Body of pancreas (tissue), 4 donors: ENCODE measurements around the gene COP1. TPM values are rescaled to one million over a fixed set of nuclear protein-coding genes. Genes with fewer than 3 reads are reported as not detected.
"Not testable (repeated sequence)": the region's sequence is repeated elsewhere in the genome, so short reads cannot be mapped to it uniquely, and the experiment has no call there.

Source experiments
- ATAC-seq: fragments of 150-250 bp; one replicate; pipeline ENCODE4 v1.9.1; 2016
- DNase-seq, 4 donors: peaks; one replicate each; pipeline ENCODE4 v3.0.0-alpha.2; 2019
- H3K27ac ChIP-seq, 4 donors: fragments of 200-600 bp; sonication (generic); 1 replicate in 3 of 4; 2 replicates in 1 of 4; pipeline versions ENCODE4 v1.5.1 to v1.6.1; 2016 to 2019; ENCODE audit warnings: mild to moderate bottlenecking in 1 of 4, mixed read lengths in 1 of 4, moderate library complexity in 1 of 4
- H3K27me3 ChIP-seq, 2 donors: fragments of 200-600 bp; sonication (generic); one replicate each; pipeline ENCODE4 v1.6.0; 2016; ENCODE audit warnings: mild to moderate bottlenecking in 1 of 2
- H3K36me3 ChIP-seq, 2 donors: fragments of 200-600 bp; sonication (generic); replicated peaks in 1 of 2; 2 replicates each; pipeline ENCODE4 v1.5.1; 2016; ENCODE audit warnings: low read depth in 2 of 2; ENCODE audit not compliant: insufficient read depth in 1 of 2
- H3K4me1 ChIP-seq: fragments of 200-600 bp; sonication (generic); one replicate; pipeline ENCODE4 v1.6.0; 2016
- H3K4me3 ChIP-seq, 2 donors: fragments of 200-600 bp; sonication (generic); 1 replicate in 1 of 2; 2 replicates in 1 of 2; pipeline ENCODE4 v1.5.1; 2016 to 2019
- H3K9me3 ChIP-seq, 3 donors: fragments of 200-600 bp; sonication (generic); 1 replicate in 2 of 3; 2 replicates in 1 of 3; pipeline ENCODE4 v1.5.1; 2016
- POLR2A ChIP-seq, 3 donors: fragments of 450-650 bp; IDR thresholded peaks; one replicate each; pipeline ENCODE4 v1.6.1; 2016; ENCODE audit warnings: antibody characterized with exemption in 3 of 3, mild to moderate bottlenecking in 2 of 3
- WGBS, 2 donors: methylation state at CpG; one replicate each; pipeline ENCODE4 v1.1.5; 2017; 5-methylcytosine and 5-hydroxymethylcytosine counted together
- intact Hi-C: fragments of 100-400 bp; cut with DNase I; formaldehyde crosslinking; loops from one replicate; pipeline ENCODE4 v1.15.1; 2023
- total RNA-seq, 2 donors: library from RNA; depleted of rRNA; stranded (reverse); fragments of >200 nt; gene quantifications; one replicate each; pipeline ENCODE4 v1.1.0, GENCODE V29; 2016
- TF ChIP-seq, protein P1 (sequence below), 7 experiments: fragments of 450-650 bp in 4 of 7; fragments of 200-600 bp in 3 of 7; sonication (generic) in 3 of 7; IDR thresholded peaks; one replicate each; pipeline ENCODE4 v1.5.1; 2016 to 2019; ENCODE audit warnings: antibody characterized with exemption in 7 of 7

The COP1 gene
- total RNA-seq, 2 donors from 2014 or later, result 36.6 to 45.8 TPM

DNA sequence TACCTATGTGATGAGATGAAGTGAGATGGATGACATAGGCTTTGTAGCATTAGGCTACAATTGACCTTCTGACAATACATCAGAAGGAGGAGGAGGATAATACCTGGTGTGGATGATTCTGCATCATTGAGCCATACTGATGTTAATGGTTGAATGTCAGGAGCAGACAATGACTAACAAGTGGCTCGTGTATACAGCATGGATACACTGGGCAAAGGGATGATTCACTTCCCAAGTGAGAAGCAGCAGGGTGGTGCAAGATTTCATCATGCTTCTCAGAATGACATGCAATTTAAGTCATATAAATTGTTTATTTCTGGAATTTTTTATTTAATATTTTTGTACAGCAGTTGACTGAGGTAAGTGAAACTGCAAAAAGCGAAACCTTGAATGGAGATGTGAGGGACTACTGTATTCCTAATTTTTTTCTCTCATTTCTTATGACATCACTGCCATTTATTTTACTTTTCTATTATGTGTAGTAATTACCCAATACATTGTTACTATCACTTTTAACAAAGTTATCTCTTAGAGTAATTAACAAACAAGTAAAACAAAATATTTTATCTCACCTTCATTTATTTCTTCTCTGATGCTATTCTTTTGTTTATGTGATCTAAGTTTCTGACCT lies 34.4 kb upstream of the COP1 start:
- 82 to 90% methylated on average over 2 of the region's 2 CpGs for WGBS, 2 donors
- no peak for ATAC-seq

DNA sequence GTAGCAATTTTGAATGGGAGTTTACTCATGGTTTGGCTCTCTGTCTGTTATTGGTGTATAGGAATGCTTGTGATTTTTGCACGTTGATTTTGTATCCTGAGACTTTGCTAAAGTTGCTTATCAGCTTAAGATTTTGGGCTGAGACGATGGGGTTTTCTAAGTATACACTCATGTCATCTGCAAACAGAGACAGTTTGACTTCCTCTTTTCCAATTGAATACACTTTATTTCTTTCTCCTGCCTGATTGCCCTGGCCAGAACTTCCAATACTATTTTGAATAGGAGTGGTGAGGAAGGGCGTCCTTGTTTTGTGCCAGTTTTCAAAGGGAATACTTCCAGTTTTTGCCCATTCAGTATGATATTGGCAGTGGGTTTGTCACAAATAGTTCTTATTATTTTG lies 26.6 kb upstream of the COP1 start:
- H3K36me3 ChIP-seq, H3K27ac ChIP-seq, ATAC-seq, intact Hi-C loops, H3K9me3 ChIP-seq, H3K27me3 ChIP-seq, H3K4me3 ChIP-seq, H3K4me1 ChIP-seq, DNase-seq: not testable (repeated sequence)
- WGBS, 2 donors, result 65 to 86% methylated on average over 3 of the region's 3 CpGs

More for the DNA sequence above, 34.4 kb upstream of the COP1 start:
- Histone ChIP-seq H3K36me3 (no peaks in the 10 kb centered on the region), H3K27me3 (no peaks in the 10 kb centered on the region), H3K27ac (no peak overlapping the region), H3K4me3 (no peak overlapping the region), H3K4me1 (no peaks in the 10 kb centered on the region), H3K9me3 (no peaks in the 10 kb centered on the region)
- no peak for DNase-seq
- TF ChIP-seq POLR2A (IDR thresholded peaks at IDR 0.05), result no peak
- intact Hi-C loops, result no loop called here

DNA sequence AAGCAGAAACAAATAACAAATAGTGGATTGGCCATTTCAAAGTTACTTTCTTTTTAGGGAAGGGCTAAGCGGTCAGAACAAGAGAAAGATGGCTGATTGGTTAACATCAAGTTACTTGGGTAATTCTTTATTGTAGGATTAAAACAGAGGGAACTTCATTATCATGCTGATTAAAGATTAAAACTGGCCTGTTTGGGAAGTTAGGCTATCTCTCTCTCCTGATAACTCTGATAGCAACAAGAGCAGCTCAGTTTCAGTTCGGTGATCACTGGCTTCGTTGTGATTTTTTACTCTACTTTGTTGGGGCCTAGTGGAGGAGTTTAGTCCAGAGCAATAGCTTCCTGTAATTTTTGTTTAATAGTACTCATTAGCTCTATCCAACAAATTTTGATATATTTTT lies 20.5 kb upstream of the COP1 start:
- 70 to 83% methylated on average over 3 of the region's 3 CpGs for WGBS, 2 donors

DNA sequence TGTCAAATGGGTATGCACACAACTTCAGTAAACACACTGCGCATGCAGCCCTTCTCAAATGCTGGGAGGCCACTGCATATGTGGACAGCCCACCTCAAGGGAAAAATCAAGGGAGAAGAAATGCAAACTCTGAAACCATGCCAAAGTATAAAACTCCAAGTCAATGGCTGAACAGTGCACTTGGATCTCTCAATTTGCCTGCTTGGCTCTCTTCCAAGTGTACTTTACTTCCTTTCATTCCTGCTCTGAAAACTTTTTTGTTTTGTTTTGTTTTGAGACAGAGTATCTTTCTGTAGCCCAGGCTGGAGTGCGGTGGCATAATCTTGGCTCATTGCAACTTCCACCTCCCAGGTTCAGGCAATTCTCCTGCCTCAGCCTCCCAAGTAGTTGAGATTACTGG lies 18.8 kb upstream of the COP1 start:
- no peak for ATAC-seq
- whole genome bisulfite sequencing, 2 donors, result 76 to 88% methylated on average over 2 of the region's 2 CpGs
- Histone ChIP-seq H3K27ac (no peak overlapping the region), H3K36me3 (no peaks in the 10 kb centered on the region), H3K4me1 (no peaks in the 10 kb centered on the region), H3K4me3 (no peak overlapping the region), H3K9me3 (no peaks in the 10 kb centered on the region), H3K27me3 (no peaks in the 10 kb centered on the region)
- DNase-seq, result no peak
- TF ChIP-seq POLR2A (IDR thresholded peaks at IDR 0.05), result no peak
- TF ChIP-seq, protein P1, sequence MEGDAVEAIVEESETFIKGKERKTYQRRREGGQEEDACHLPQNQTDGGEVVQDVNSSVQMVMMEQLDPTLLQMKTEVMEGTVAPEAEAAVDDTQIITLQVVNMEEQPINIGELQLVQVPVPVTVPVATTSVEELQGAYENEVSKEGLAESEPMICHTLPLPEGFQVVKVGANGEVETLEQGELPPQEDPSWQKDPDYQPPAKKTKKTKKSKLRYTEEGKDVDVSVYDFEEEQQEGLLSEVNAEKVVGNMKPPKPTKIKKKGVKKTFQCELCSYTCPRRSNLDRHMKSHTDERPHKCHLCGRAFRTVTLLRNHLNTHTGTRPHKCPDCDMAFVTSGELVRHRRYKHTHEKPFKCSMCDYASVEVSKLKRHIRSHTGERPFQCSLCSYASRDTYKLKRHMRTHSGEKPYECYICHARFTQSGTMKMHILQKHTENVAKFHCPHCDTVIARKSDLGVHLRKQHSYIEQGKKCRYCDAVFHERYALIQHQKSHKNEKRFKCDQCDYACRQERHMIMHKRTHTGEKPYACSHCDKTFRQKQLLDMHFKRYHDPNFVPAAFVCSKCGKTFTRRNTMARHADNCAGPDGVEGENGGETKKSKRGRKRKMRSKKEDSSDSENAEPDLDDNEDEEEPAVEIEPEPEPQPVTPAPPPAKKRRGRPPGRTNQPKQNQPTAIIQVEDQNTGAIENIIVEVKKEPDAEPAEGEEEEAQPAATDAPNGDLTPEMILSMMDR (IDR thresholded peaks at IDR 0.05), result no peak
- intact Hi-C loops, result no loop called here

More for the DNA sequence above, 20.5 kb upstream of the COP1 start:
- no peaks in the 10 kb centered on the region for H3K4me1 ChIP-seq
- H3K4me3 ChIP-seq, result no peak overlapping the region
- TF ChIP-seq, protein P1 (IDR thresholded peaks at IDR 0.05), result no peak
- TF ChIP-seq POLR2A (IDR thresholded peaks at IDR 0.05), result no peak
- H3K27ac ChIP-seq, result no peak overlapping the region
- no peaks in the 10 kb centered on the region for H3K36me3 ChIP-seq
- intact Hi-C loops, result no loop called here
- no peak for ATAC-seq
- no peaks in the 10 kb centered on the region for H3K9me3 ChIP-seq
- H3K27me3 ChIP-seq, result no peaks in the 10 kb centered on the region
- no peak for DNase-seq

DNA sequence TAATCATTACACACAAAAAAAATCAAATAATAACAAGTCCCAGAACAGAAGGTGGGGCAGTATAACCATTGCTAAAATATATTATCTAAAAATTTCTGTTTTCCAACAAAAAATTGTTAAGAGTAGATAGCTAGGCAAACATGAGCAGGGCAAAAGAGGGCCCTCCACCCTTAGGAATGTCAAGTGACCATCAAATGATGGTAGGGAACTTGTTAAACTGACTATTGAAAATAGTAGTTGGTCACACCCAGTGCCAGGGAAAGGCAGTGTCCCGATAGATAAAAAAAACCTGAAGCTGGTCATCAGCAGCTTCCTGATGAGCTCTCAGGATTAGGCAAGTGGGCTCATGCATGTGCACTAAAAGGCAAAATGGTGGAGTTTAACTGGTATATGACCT lies 18.4 kb upstream of the COP1 start:
- Histone ChIP-seq H3K4me1 (no peaks in the 10 kb centered on the region), H3K4me3 (no peak overlapping the region), H3K9me3 (no peaks in the 10 kb centered on the region), H3K27me3 (no peaks in the 10 kb centered on the region), H3K27ac (no peak overlapping the region), H3K36me3 (no peaks in the 10 kb centered on the region)
- DNase-seq (no peak), ATAC-seq (no peak)
- intact Hi-C loops, result no loop called here
- 85 to 100% methylated on average over 1 of the region's 1 CpG for WGBS, 2 donors
- TF ChIP-seq POLR2A (IDR thresholded peaks at IDR 0.05), result no peak
- TF ChIP-seq, protein P1 (IDR thresholded peaks at IDR 0.05), result no peak

DNA sequence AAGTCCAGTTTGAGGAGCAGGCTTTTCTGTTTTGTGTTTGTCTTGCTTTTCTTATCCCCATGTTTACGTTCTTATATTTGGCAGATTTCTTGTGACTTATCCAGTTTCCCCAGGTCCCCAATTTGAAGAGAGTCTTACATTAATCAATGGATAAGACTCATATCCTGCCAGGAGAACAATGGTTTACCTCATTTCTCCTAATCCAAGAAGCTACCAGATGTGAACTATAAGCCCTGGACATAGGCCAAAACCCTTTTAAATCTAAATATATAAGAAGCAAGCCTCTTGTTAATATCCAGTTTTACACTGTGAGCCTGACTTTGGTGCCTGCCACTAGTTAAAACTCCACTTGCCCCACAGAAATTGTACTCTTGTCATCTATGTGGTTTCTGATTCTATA lies 15.1 kb upstream of the COP1 start:
- Histone ChIP-seq H3K27me3 (no peaks in the 10 kb centered on the region), H3K27ac (no peak overlapping the region), H3K4me1 (peaks cover 7% of the 10 kb centered on the region), H3K36me3 (no peaks in the 10 kb centered on the region), H3K4me3 (no peak overlapping the region), H3K9me3 (no peaks in the 10 kb centered on the region)
- no peak for TF ChIP-seq POLR2A (IDR thresholded peaks at IDR 0.05)
- TF ChIP-seq, protein P1 (IDR thresholded peaks at IDR 0.05), result no peak
- 72 to 74% methylated on average over 1 of the region's 1 CpG for WGBS, 2 donors
- ATAC-seq, result no peak
- DNase-seq, result no peak
- intact Hi-C loops, result no loop called here
